HG02981 (cell line): Measurements from ENCODE around the gene CPE.
"Not testable (repeated sequence)": the region's sequence is repeated elsewhere in the genome, so short reads cannot be mapped to it uniquely, and the experiment has no call there.

ENCODE experiments used
- ATAC-seq: cut with Tn5 transposase; IDR thresholded peaks from one replicate; pipeline ENCODE4 v1.9.1; 2021; ENCODE audit warnings: mild to moderate bottlenecking, moderate library complexity; ENCODE audit not compliant: unreplicated experiment

CPE gene

GRCh38 chr4:165458471-165458870 is 79.7 kb downstream of the CPE start:
- ATAC-seq = no peak

GRCh38 chr4:165461159-165461821 is 82.5 kb downstream of the CPE start:
- ATAC-seq = no peak

- no peak for ATAC-seq
Observed at GRCh38 chr4:165462009-165462408, 83.2 kb downstream of the CPE start.

- no peak for ATAC-seq
Observed at GRCh38 chr4:165464376-165464775, 85.6 kb downstream of the CPE start.

GRCh38 chr4:165464813-165465381 is 86.1 kb downstream of the CPE start:
- peak; percentile 84 for ATAC-seq

GRCh38 chr4:165470009-165470408 is 91.2 kb downstream of the CPE start:
- no peak for ATAC-seq

- ATAC-seq = no peak
Observed at GRCh38 chr4:165472943-165473676, 94.3 kb downstream of the CPE start.

GRCh38 chr4:165474784-165475705 is 96.2 kb downstream of the CPE start:
- no peak for ATAC-seq

- ATAC-seq = no peak
Observed at GRCh38 chr4:165475706-165476070, 96.9 kb downstream of the CPE start.

- no peak for ATAC-seq
Observed at GRCh38 chr4:165476214-165477098, 97.6 kb downstream of the CPE start.

GRCh38 chr4:165477799-165478198 is 99.0 kb downstream of the CPE start:
- ATAC-seq = no peak

GRCh38 chr4:165478260-165478659 is 99.5 kb downstream of the CPE start:
- no peak for ATAC-seq

- ATAC-seq = no peak
Observed at GRCh38 chr4:165481053-165481835, 102.4 kb downstream of the CPE start.

- ATAC-seq = no peak
Observed at GRCh38 chr4:165489786-165490185, 111.0 kb downstream of the CPE start.

- ATAC-seq = not testable (repeated sequence)
Observed at GRCh38 chr4:165492583-165492982, 113.8 kb downstream of the CPE start.

- peak; percentile 88 for ATAC-seq
Observed at GRCh38 chr4:165493359-165493758, 114.6 kb downstream of the CPE start.

GRCh38 chr4:165502916-165503907 is 124.4 kb downstream of the CPE start:
- ATAC-seq = peak; percentile 51

- no peak for ATAC-seq
Observed at GRCh38 chr4:165504184-165504583, 125.4 kb downstream of the CPE start.
